SKM-1 treated with dmso at 0.1 percent for 144 hours (cell line): ENCODE results near the gene NYAP1.
"Not testable (repeated sequence)": the region's sequence is repeated elsewhere in the genome, so short reads cannot be mapped to it uniquely, and the experiment has no call there.

ENCODE experiments used
- DNase-seq: peaks from one replicate; lab custom pipeline; 2025; ENCODE audit not compliant: unreplicated experiment; lab: John Stamatoyannopoulos, UW

Gene NYAP1

DNA sequence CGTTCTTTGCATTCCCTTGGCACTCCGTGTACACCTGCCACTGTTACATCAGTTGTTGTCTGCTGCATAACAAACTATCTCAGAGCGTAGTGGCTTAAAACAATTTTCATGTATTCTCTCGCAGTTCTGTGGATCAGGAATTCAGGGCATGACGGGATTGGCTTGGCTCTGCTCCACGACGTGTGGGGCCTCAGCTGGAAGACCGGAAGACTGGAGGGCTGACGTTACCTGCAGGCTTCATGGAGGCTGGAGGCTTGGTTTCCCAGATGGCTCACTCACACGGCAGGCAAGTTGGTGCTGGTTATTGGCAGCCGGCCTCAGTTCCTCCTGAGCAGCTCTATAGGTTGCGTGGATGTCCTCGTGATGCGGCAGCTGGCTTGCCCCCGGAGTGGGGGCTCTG, 25.5 kb downstream of the NYAP1 start:
- no peak for DNase-seq

- no peak for DNase-seq
Measured at GRCh38 chr7:100510437-100511239, 26.9 kb downstream of the NYAP1 start.

DNA sequence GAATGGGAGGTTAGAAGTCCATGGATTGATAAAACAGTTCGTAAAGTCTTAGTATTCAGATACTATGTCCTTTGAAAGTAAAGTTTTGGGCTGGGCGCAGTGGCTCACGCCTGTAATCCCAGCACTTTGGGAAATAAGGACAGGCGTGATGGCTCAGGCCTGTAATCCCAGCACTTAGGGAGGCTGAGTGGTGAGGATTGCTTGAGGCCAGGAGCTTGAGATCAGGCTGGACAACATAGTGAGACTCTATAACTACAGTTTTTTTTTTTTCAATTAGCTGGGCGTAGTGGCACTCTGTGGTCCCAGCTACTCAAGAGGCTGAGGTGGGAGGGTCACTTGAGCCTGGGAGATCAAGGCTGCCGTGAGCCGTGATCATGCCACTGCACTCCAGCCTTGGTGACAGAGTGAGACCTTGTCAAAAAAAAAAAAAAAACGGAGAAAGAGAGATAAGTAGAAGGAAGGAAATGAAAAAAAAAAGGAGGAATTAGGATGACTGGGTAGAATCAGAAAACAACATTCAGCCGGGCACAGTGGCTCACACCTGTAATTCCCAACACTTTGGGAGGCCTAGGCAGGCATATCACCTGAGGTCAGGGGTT, 29.6 kb downstream of the NYAP1 start:
- DNase-seq, result no peak

DNA sequence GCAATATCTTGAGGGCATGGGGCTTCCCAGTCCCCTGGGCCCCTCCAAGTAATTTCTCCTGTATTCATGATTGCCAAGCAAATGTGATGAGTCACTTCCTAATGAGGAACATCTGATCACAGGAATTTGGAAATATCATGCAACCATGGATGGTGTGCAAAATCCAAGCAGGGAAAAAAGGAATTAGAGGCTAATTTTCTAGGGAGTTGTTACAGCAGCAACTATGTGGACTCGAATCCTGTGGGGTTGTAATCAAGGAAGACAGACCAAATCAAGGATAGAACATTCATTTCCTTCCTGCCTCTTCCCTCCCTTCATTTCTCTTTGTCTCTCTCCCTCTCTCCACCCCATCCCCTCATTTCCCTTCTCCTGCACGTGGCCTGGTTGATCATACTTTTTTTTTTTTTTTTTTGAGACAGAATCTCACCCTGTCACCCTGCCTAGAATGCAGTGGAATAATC, 31.4 kb downstream of the NYAP1 start:
- DNase-seq, result no peak

DNA sequence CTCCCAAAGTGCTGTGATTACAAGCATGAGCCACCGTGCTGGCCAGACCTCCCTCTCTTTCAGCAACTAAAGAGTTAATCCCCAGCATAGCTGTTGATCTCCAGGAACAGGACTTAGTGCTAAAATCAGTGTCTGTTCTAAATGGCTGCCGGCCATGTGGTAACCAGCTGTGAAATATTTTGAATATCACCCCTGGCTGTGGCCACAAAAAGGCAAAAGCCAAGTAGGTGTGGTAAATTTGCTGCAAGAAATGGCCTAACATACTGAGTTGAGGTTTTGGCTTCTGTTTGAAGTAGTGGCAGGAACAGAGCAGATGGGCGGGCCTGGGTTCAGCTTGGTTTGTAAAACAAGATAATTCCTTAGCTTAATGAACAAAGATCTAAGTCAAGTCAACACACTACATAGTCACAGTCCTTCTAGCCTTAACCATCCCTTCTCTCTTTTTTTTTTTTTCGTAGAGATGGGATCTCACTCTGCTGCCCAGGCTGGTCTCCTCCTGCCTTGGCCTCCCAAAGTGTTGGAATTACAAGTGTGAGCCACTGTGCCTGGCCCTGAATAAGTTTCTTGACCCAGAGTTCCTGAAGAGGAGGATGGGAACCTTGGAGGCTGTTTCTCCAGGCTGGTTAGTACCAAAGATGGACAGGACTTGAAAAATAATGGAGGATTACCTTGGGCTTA, 32.5 kb downstream of the NYAP1 start:
- DNase-seq, result no peak

DNA sequence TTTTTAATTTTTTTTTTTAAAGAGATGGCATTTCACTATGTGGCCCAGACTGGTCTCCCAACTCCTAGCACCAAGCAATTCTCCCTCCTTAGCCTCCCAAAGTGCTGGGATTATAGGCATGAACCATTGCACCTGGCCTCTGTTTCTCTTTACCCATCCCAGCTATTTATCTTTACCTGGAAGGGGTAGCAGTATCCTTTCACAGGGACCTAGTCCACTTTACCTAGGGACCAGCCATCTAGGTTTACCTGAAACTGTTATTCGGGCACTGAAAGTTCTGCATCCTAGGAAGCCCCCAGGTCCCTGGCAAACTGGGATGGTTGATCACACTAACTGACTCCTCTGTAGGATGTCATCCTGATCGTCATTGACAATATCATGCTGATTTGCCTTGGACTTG, 33.6 kb downstream of the NYAP1 start:
- DNase-seq, result no peak

DNA sequence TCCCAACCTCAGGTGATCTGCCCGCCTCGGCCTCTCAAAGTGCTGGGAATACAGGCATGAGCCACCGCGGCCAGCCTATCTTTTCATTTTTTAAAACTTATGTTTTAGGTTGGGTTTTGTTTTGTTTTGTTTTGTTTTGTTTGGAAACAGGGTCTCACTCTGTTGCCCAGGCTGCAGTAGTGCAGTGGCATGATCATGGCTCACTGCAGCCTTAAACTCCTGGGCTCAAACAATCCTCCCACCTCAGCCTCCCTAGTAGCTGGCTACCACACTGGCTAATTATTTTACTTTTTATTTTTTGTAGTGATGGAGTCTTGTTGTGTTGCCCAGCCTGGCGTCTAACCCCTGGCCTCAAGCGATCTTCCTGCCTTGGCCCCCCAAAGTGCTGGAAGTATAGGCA, 35.9 kb downstream of the NYAP1 start:
- no peak for DNase-seq

GRCh38 chr7:100520138-100520537, 36.4 kb downstream of the NYAP1 start:
- no peak for DNase-seq

DNA sequence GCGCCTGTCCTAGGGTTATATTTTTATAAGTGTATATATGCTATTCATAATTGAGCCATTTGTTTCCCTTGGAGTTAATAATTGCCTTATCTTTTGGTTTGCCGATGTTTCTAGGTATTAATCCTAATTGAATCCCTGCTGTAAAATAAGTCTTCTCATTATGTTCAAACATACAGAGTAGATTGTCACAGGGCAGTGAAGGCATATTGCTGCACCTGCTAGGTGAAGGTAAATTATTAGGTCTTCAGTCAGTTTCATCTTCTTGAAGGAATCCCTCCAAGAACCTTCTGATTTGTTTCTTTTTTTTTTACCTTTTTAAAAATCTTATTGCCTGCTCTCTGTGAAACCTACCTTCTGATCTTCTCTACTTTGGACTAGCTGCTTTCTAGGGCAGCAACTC, 37.3 kb downstream of the NYAP1 start:
- DNase-seq, result no peak

GRCh38 chr7:100521909-100522593, 38.3 kb downstream of the NYAP1 start:
- not testable (repeated sequence) for DNase-seq

DNA sequence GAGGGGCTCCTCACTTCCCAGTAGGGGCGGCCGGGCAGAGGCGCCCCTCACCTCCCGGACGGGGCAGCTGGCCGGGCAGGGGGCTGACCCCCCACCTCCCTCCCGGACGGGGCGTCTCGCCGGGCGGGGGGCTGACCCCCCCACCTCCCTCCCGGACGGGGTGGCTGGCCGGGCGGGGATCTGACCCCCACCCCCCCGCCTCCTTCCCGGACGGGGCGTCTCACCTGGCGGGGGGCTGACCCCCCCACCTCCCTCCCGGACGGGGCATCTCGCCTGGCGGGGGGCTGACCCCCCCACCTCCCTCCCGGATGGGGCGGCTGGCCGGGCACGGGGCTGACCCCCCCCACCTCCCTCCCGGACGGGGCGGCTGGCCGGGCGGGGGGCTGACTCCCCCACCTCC, 39.5 kb downstream of the NYAP1 start:
- DNase-seq, result not testable (repeated sequence)

DNA sequence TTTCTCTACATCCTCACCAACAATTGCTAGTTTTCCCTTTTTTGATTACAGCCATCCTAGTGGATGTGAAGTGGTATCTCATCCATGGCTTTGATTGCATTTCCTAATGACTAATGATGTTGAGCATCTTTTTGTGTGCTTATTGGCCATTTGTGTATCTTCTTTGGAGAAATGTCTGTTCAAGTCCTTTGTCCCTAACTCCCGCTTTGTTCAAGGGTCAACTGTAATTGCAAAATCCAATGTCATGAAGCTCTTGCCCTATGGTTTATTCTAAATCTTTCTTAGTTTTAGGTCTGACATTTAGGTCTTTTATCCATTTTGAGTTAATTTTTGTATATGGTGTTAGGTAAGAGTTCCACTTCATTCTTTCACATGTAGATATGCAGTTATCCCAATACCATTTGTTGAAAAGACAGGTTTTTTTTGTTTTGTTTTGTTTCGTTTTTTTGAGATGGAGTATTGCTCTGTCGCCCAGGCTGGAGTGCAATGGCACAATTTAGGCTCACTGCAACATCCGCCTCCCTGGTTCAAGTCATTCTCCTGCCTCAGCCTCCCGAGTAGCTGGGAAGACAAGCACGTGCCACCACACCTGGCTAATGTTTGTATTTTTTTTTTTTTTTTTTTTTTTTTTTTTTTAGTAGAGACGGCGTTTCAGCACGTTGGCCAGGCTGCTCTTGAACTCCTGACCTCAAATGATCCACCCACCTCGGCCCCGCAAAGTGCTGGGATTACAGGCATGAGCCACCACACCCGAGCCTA, 44.6 kb downstream of the NYAP1 start:
- not testable (repeated sequence) for DNase-seq

DNA sequence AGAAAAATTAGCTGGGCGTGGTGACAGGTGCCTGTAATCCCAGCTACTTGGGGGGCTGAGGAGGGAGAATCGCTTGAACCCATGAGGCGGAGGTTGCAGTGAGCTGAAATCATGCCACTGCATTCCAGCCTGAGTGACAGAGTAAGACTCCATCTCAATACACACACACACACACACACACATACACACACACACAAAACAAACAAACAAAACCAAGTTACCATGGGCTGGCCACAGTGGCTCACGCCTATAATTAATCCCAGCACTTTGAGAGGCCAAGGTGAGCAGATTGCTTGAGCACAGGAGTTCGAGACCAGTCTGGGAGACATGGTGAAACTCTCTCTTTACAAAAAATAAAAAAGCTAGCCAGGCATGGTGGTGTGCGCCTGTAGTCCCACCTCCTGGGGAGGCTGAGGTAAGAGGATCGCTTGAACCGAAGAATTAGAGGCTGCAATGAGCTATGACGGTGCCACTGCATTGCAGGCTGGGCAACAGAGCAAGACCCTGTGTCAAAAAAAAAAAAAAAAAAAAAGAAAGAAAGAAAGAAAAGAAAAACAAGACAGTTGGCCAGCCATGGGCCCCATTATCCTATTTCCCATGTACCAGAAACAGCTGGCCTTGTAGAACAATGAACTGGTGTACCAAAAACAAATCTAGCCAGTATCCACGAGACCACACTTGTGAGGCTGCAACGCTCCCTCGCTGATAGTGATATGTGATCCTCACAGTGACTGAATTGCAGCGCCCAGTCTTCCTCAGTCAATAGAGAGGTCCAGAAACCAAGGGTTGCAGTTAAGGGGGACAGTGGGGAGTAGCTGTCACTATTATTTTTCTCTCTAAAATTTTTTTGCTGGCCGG, 48.7 kb downstream of the NYAP1 start:
- no peak for DNase-seq

DNA sequence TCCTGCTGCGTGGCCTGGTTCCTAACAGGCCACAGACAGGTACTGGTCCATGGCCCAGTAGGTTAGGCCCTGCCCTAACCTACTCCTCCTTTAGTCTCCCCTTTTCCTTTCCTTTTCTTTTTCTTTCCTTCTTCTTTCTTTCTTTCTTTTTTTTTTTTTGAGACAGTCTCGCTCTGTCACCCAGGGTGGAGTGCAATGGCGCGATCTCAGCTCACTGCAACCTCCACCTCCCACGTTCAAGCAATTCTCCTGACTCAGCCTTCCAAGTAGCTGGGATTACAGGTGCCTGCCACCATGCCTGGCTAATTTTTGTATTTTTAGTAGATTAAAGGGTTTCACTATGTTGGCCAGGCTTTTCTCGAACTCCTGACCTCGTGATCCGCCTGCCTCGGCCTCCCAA, 52.3 kb downstream of the NYAP1 start:
- DNase-seq, result not testable (repeated sequence)

- not testable (repeated sequence) for DNase-seq
Measured at GRCh38 chr7:100536695-100537094, 53.0 kb downstream of the NYAP1 start.

DNA sequence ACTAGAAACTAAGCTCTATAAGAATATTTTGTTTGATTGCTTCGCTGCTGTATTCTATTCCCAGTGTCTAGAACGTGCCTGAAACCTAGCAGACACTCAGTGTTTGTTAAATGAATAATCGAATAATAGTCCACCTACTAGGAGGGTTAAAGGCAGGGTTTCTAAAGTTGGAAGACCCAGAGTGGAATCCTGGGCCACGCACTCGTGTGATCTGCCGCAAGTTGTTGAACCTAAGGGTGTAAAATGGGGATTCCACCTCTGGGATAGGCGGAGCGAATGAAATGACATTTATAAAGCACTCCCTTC, 54.6 kb downstream of the NYAP1 start:
- DNase-seq, result no peak

GRCh38 chr7:100538654-100539435, 55.1 kb downstream of the NYAP1 start, which contains the start of gene AGFG2:
Gene AGFG2, plus strand, starts transcription at chr7:100539203. Its CDS starts 144 bp downstream, at chr7:100539347.
- DNase-seq, result peak; percentile 100

- no peak for DNase-seq
Measured at GRCh38 chr7:100539436-100540006, 55.8 kb downstream of the NYAP1 start.
